RWPE2 (cell line): Measurements from ENCODE around the gene CDC42BPB.

Experiments
- ATAC-seq: fragments of 200-7000 bp; cut with Tn5 transposase; 3 replicates; pipeline ENCODE4 v1.9.1; 2021; ENCODE audit warnings: low read depth
- DNase-seq: peaks from one replicate; pipeline ENCODE4 v3.0.0-alpha.2; 2020; ENCODE audit warnings: low spot score
- H3K27ac ChIP-seq: fragments of 450-650 bp; 2 replicates; pipeline ENCODE4 v1.5.1; 2017; ENCODE audit warnings: mild to moderate bottlenecking; ENCODE audit not compliant: poor library complexity, severe bottlenecking
- H3K27me3 ChIP-seq: fragments of 250-450 bp; sonication (Bioruptor Pico); 2 replicates; pipeline ENCODE4 v1.5.1; 2021; ENCODE audit warnings: mild to moderate bottlenecking, moderate library complexity; ENCODE audit not compliant: insufficient read depth, poor library complexity, severe bottlenecking
- H3K36me3 ChIP-seq: fragments of 250-450 bp; sonication (Bioruptor Pico); 2 replicates; pipeline ENCODE4 v1.5.1; 2020; ENCODE audit warnings: low read depth, mild to moderate bottlenecking, moderate library complexity
- H3K4me1 ChIP-seq: fragments of 250-450 bp; sonication (Bioruptor Pico); 2 replicates; pipeline ENCODE4 v1.5.1; 2021; ENCODE audit warnings: mild to moderate bottlenecking, moderate library complexity; ENCODE audit not compliant: insufficient read depth, poor library complexity, severe bottlenecking
- H3K4me3 ChIP-seq: fragments of 250-450 bp; sonication (Bioruptor Pico); 2 replicates; pipeline ENCODE4 v1.5.1; 2021; ENCODE audit warnings: mild to moderate bottlenecking, moderate library complexity; ENCODE audit not compliant: severe bottlenecking
- H3K9me3 ChIP-seq: fragments of 250-450 bp; sonication (Bioruptor Pico); 2 replicates; pipeline ENCODE4 v1.5.1; 2021; ENCODE audit warnings: mild to moderate bottlenecking, moderate library complexity; ENCODE audit not compliant: severe bottlenecking
- CTCF ChIP-seq: fragments of 450-650 bp; IDR thresholded peaks from one replicate; pipeline ENCODE4 v1.5.1; 2017; ENCODE audit warnings: mild to moderate bottlenecking, moderate library complexity; ENCODE audit not compliant: poor library complexity, severe bottlenecking

Gene CDC42BPB

GRCh38 chr14:103089386-103090335, 32.3 kb upstream of the CDC42BPB start:
- H3K9me3 ChIP-seq: no peaks in the 10 kb centered on the region
- H3K27me3 ChIP-seq: peaks cover 2% of the 10 kb centered on the region
- H3K36me3 ChIP-seq: no peaks in the 10 kb centered on the region
- no peak for DNase-seq
- H3K4me3 ChIP-seq: no peak overlapping the region
- ATAC-seq: no peak
- H3K27ac ChIP-seq: no peak overlapping the region
- H3K4me1 ChIP-seq: no peaks in the 10 kb centered on the region
- TF ChIP-seq CTCF: no peak

- no peaks in the 10 kb centered on the region for H3K4me1 ChIP-seq
- peaks cover 9% of the 10 kb centered on the region for H3K27me3 ChIP-seq
- H3K4me3 ChIP-seq: no peak overlapping the region
- no peak for DNase-seq
- H3K36me3 ChIP-seq: no peaks in the 10 kb centered on the region
- TF ChIP-seq CTCF: no peak
- no peaks in the 10 kb centered on the region for H3K9me3 ChIP-seq
- H3K27ac ChIP-seq: no peak overlapping the region
- ATAC-seq: no peak
Measured at GRCh38 chr14:103088921-103089320, 31.6 kb upstream of the CDC42BPB start.

GRCh38 chr14:103087343-103087835, 30.0 kb upstream of the CDC42BPB start:
- H3K27me3 ChIP-seq: peaks cover 11% of the 10 kb centered on the region
- no peak overlapping the region for H3K4me3 ChIP-seq
- H3K4me1 ChIP-seq: no peaks in the 10 kb centered on the region
- TF ChIP-seq CTCF: no peak
- no peaks in the 10 kb centered on the region for H3K36me3 ChIP-seq
- H3K9me3 ChIP-seq: no peaks in the 10 kb centered on the region
- DNase-seq (no peak), ATAC-seq (no peak)
- H3K27ac ChIP-seq: no peak overlapping the region

GRCh38 chr14:103086771-103087342, 29.5 kb upstream of the CDC42BPB start:
- H3K27ac ChIP-seq: no peak overlapping the region
- H3K4me3 ChIP-seq: no peak overlapping the region
- H3K4me1 ChIP-seq: no peaks in the 10 kb centered on the region
- peaks cover 11% of the 10 kb centered on the region for H3K27me3 ChIP-seq
- no peaks in the 10 kb centered on the region for H3K9me3 ChIP-seq
- ATAC-seq (no peak), DNase-seq (no peak)
- TF ChIP-seq CTCF: no peak
- H3K36me3 ChIP-seq: no peaks in the 10 kb centered on the region
